Prostate gland (tissue), 2 donors: ENCODE data around the gene NOTO. TPM values are rescaled to one million over a fixed set of nuclear protein-coding genes. Genes with fewer than 3 reads are reported as not detected.

ENCODE experiments used
- DNase-seq: peaks from one replicate; pipeline ENCODE4 v3.0.0-alpha.2; 2019; ENCODE audit warnings: low spot score
- H3K27ac ChIP-seq, 2 donors: fragments of 200-600 bp; sonication (generic); 2 replicates each; pipeline ENCODE4 v1.5.1; 2017 to 2019
- H3K27me3 ChIP-seq: fragments of 200-600 bp; sonication (generic); replicated peaks from 2 replicates; pipeline ENCODE4 v1.5.1; 2019; ENCODE audit not compliant: insufficient read depth
- H3K36me3 ChIP-seq, 2 donors: fragments of 200-600 bp; sonication (generic); 1 replicate in 1 of 2; 2 replicates in 1 of 2; pipeline versions ENCODE4 v1.5.1 to v1.8.1; 2017 to 2019
- H3K4me1 ChIP-seq: fragments of 200-600 bp; sonication (generic); replicated peaks from 2 replicates; pipeline ENCODE4 v1.5.1; 2019
- H3K4me3 ChIP-seq, 2 donors: fragments of 200-600 bp; sonication (generic); 2 replicates each; pipeline ENCODE4 v1.5.1; 2017 to 2019
- H3K9me3 ChIP-seq: fragments of 200-600 bp; sonication (generic); 2 replicates; pipeline ENCODE4 v1.5.1; 2017
- CTCF ChIP-seq, 4 experiments: fragments of 200-600 bp in 2 of 4; fragments of 450-650 bp in 2 of 4; sonication (generic) in 2 of 4; IDR thresholded peaks; 1 replicate in 3 of 4; 2 replicates in 1 of 4; pipeline ENCODE4 v1.5.1; 2016 to 2019; ENCODE audit warnings: antibody characterized with exemption in 4 of 4, mild to moderate bottlenecking in 2 of 4, moderate library complexity in 2 of 4
- POLR2A ChIP-seq: fragments of 450-650 bp; IDR thresholded peaks from one replicate; pipeline ENCODE4 v1.6.1; 2016; ENCODE audit warnings: antibody characterized with exemption, mild to moderate bottlenecking
- POLR2AphosphoS5 ChIP-seq: sonication (generic); formaldehyde crosslinking; IDR thresholded peaks from one replicate; pipeline ENCODE4 v1.6.1; 2017; ENCODE audit warnings: antibody characterized with exemption
- WGBS: methylation state at CpG from one replicate; pipeline ENCODE4 v1.1.5; 2018; 5-methylcytosine and 5-hydroxymethylcytosine counted together
- intact Hi-C: fragments of 100-400 bp; cut with DNase I; formaldehyde crosslinking; loops from one replicate; pipeline ENCODE4 v1.14.2; 2022
- total RNA-seq, 2 donors: library from RNA; depleted of rRNA; stranded (reverse); fragments of >200 nt; gene quantifications; one replicate each; pipeline ENCODE4 v1.1.0, GENCODE V29; 2016

Gene NOTO
- total RNA-seq, 2 donors from 2014 or later = not detected

GRCh38 chr2:73205611-73206010, 3.2 kb downstream of the NOTO start:
- Histone ChIP-seq H3K27me3 (no peaks in the 10 kb centered on the region), H3K36me3 (no peaks in the 10 kb centered on the region), H3K4me1 (peaks cover 4% of the 10 kb centered on the region), H3K27ac (no peak overlapping the region), H3K9me3 (no peaks in the 10 kb centered on the region), H3K4me3 (no peak overlapping the region)
- TF ChIP-seq POLR2A = no peak
- no peak for TF ChIP-seq CTCF (IDR thresholded peaks at IDR 0.05)
- no peak for TF ChIP-seq POLR2AphosphoS5
- intact Hi-C loops = no loop called here
- WGBS = 85% methylated on average over 6 of the region's 6 CpGs
- DNase-seq = no peak

GRCh38 chr2:73208258-73208657, 5.9 kb downstream of the NOTO start:
- Histone ChIP-seq H3K36me3 (no peaks in the 10 kb centered on the region), H3K9me3 (no peaks in the 10 kb centered on the region), H3K4me1 (no peaks in the 10 kb centered on the region), H3K27me3 (no peaks in the 10 kb centered on the region), H3K27ac (no peak overlapping the region), H3K4me3 (no peak overlapping the region)
- no peak for TF ChIP-seq POLR2A
- TF ChIP-seq POLR2AphosphoS5 = no peak
- no peak for TF ChIP-seq CTCF (IDR thresholded peaks at IDR 0.05)
- 59% methylated on average over 3 of the region's 3 CpGs for WGBS
- DNase-seq = no peak
- intact Hi-C loops = no loop called here

- WGBS = 76% methylated on average over 4 of the region's 4 CpGs
- no peaks in the 10 kb centered on the region for H3K36me3 ChIP-seq
- H3K27ac ChIP-seq = no peak overlapping the region
- no peak overlapping the region for H3K4me3 ChIP-seq
- intact Hi-C loops = no loop called here
- TF ChIP-seq POLR2AphosphoS5 (no peak), CTCF (IDR thresholded peaks at IDR 0.05) (no peak)
- DNase-seq = no peak
- H3K4me1 ChIP-seq = no peaks in the 10 kb centered on the region
- no peaks in the 10 kb centered on the region for H3K27me3 ChIP-seq
- H3K9me3 ChIP-seq = no peaks in the 10 kb centered on the region
These were observed 7.6 kb downstream of the NOTO start for GRCh38 chr2:73210019-73210418.

- H3K27me3 ChIP-seq = no peaks in the 10 kb centered on the region
- DNase-seq = no peak
- H3K27ac ChIP-seq = no peak overlapping the region
- no peak overlapping the region for H3K4me3 ChIP-seq
- TF ChIP-seq CTCF (IDR thresholded peaks at IDR 0.05) (no peak), POLR2A (no peak), POLR2AphosphoS5 (no peak)
- intact Hi-C loops = no loop called here
- H3K36me3 ChIP-seq = no peaks in the 10 kb centered on the region
- H3K9me3 ChIP-seq = no peaks in the 10 kb centered on the region
- no peaks in the 10 kb centered on the region for H3K4me1 ChIP-seq
- WGBS = 91% methylated on average over 6 of the region's 6 CpGs
These were observed 8.3 kb downstream of the NOTO start for GRCh38 chr2:73210696-73211095.

GRCh38 chr2:73212098-73212447, 9.7 kb downstream of the NOTO start:
- 80% methylated on average over 7 of the region's 7 CpGs for WGBS

More at GRCh38 chr2:73212098-73212447, 9.7 kb downstream of the NOTO start:
- Histone ChIP-seq H3K27me3 (no peaks in the 10 kb centered on the region), H3K4me3 (no peak overlapping the region), H3K27ac (no peak overlapping the region), H3K36me3 (no peaks in the 10 kb centered on the region), H3K9me3 (no peaks in the 10 kb centered on the region), H3K4me1 (no peaks in the 10 kb centered on the region)
- intact Hi-C loops = no loop called here
- no peak for DNase-seq
- no peak for TF ChIP-seq CTCF (IDR thresholded peaks at IDR 0.05)
- TF ChIP-seq POLR2A = no peak
- no peak for TF ChIP-seq POLR2AphosphoS5
